ENCODE data around the gene ZRANB2.

Gene ZRANB2

DNA sequence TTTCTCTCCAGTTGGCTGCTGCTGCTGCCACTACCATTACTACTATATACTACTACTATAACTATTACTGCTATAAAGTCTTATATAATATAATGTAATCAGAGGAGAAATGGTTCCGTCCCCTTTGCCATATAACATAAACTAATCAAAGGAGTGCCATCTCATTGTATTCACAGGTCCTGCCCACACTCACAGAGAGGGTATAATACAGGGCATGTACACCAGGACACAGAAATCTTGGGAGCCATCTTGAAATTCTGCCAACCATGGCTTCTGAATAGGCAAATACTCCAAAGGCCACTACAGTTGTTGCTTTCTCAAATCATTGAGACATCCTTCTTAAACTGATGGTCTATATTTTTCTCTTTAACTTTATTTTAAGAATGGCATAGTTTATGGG, 6.9 kb upstream of the ZRANB2 start:
- TF ChIP-seq, protein P1, sequence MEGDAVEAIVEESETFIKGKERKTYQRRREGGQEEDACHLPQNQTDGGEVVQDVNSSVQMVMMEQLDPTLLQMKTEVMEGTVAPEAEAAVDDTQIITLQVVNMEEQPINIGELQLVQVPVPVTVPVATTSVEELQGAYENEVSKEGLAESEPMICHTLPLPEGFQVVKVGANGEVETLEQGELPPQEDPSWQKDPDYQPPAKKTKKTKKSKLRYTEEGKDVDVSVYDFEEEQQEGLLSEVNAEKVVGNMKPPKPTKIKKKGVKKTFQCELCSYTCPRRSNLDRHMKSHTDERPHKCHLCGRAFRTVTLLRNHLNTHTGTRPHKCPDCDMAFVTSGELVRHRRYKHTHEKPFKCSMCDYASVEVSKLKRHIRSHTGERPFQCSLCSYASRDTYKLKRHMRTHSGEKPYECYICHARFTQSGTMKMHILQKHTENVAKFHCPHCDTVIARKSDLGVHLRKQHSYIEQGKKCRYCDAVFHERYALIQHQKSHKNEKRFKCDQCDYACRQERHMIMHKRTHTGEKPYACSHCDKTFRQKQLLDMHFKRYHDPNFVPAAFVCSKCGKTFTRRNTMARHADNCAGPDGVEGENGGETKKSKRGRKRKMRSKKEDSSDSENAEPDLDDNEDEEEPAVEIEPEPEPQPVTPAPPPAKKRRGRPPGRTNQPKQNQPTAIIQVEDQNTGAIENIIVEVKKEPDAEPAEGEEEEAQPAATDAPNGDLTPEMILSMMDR (IDR thresholded peaks at IDR 0.05; ENCODE audit: low read depth, low read length): no peak
- no peak for DNase-seq (ENCODE audit: low read depth in 2 of 2)
- H3K4me3 ChIP-seq (replicated peaks in 1 of 2; ENCODE audit: low read depth in 2 of 2, low read length in 2 of 2): no peak overlapping the region

DNA sequence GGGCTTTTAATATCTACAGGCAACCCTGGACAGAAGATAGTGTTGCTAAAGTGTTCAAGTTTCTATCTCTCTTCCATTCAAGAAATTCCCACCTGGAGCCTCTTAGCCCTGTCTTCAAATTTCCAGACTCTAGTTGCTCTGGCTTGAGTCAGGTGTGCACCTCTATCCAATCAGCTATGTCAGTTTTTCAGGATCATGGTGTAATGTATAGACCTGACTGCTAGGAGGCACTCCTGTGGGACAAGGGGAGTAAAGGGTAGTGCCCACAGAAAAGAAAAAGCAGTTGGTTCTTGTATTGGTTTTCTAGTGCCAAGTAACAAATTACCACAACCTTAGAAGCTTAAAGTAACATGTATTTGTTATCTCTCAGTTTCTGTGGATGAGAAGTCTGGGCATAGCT, 6.2 kb upstream of the ZRANB2 start:
- TF ChIP-seq, protein P1 (IDR thresholded peaks at IDR 0.05; ENCODE audit: low read depth, low read length): no peak
- no peak for DNase-seq (ENCODE audit: low read depth in 2 of 2)
- H3K4me3 ChIP-seq (replicated peaks in 1 of 2; ENCODE audit: low read depth in 2 of 2, low read length in 2 of 2): no peak overlapping the region

DNA sequence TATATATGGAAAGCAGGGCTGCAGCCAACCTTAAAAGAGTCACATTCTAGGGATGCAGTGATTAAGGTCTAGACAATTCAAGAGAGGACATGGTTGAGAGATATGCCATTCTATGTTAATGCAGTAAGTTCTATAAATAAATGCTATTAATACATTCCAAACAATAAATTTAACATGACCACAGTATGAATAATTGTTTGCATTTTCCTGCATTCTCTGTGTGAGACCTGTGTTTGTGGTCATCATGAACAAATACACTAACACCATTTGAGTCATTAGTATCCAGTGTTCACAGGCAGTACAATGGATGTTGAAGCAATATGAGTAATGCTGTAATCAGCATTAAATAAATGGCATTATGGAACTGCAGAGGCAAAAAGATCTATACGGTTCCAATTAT, 5.5 kb upstream of the ZRANB2 start:
- peak in 1 of 2 donors; percentile 85 for DNase-seq (ENCODE audit: low read depth in 2 of 2)
- TF ChIP-seq, protein P1 (IDR thresholded peaks at IDR 0.05; ENCODE audit: low read depth, low read length): no peak
- H3K4me3 ChIP-seq (replicated peaks in 1 of 2; ENCODE audit: low read depth in 2 of 2, low read length in 2 of 2): no peak overlapping the region

DNA sequence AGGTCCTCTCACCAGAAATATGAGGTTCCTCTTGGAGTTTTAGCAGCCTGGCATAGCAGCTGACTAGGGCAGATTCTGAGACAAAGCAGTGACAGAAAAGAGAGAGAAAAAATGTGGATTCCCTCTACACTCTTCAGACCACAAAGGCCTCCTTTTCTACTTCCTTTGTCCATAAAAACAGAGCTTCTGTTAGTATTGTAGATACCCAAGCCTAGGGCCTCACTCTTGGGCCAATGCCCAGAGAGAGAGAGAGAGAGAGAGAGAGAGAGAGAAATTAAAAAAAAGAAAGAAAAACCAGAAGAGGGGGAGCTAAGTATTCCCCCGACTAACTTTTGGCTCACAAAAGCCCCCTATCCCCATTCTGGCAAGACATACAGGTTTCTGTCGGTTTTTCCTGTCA, 2.4 kb upstream of the ZRANB2 start:
- TF ChIP-seq, protein P1 (IDR thresholded peaks at IDR 0.05; ENCODE audit: low read depth, low read length): no peak
- H3K4me3 ChIP-seq (replicated peaks in 1 of 2; ENCODE audit: low read depth in 2 of 2, low read length in 2 of 2): no peak overlapping the region
- peak; percentile 18 to 59 for DNase-seq (ENCODE audit: low read depth in 2 of 2)

DNA sequence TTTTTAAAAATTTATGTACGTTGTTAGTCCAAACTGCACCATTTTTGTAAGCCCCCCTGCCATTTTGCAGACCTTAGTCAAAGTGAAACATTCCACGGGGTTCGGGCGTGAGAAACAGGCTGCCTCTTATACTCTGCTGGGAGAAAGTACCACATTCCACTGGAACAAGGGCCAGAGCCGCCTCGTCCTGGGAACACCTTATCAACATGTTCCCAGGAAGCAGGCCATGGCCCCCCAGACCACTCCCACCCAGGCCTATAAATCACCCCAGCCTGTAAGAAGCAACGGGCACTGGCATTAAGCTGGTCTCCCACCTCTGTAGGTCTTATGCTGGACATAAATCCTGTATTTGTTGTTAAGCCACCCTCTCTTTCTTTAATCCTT, 854 bp upstream of the ZRANB2 start:
- DNase-seq (ENCODE audit: low read depth in 2 of 2): peak in 1 of 2 donors; percentile 12
- TF ChIP-seq, protein P1 (IDR thresholded peaks at IDR 0.05; ENCODE audit: low read depth, low read length): no peak
- H3K4me3 ChIP-seq (replicated peaks in 1 of 2; ENCODE audit: low read depth in 2 of 2, low read length in 2 of 2): peak overlapping the region; percentile 57 to 79

DNA sequence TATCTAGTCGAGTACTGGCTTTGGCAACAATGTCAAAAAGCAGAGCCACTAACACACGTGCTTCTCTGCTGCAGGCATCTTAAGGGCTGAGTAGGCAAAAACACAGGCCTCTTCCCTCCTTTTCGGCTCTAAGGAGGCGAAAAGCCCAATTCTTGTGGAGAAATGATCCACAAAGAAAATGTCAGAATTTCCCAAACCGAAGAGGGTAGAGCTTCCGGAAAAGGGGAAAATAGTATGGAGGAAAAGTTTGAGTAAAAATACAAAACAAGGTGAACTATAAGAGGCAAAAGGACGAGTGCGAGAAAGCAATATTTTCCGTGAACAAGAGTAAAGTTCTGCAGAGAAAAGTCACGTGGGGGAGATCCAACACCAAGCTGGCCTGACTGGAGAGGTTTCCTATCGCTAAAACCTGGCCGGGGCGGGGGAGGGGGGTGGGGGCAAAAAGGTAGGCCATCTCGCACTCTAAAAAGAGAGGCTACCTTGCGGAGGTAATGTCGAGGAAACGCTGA, 551 bp downstream of the ZRANB2 start:
- TF ChIP-seq, protein P1 (IDR thresholded peaks at IDR 0.05; ENCODE audit: low read depth, low read length): no peak
- DNase-seq (ENCODE audit: low read depth in 2 of 2): peak; percentile 28 to 30
- peak overlapping the region; percentile 57 to 79 for H3K4me3 ChIP-seq (replicated peaks in 1 of 2; ENCODE audit: low read depth in 2 of 2, low read length in 2 of 2)

DNA sequence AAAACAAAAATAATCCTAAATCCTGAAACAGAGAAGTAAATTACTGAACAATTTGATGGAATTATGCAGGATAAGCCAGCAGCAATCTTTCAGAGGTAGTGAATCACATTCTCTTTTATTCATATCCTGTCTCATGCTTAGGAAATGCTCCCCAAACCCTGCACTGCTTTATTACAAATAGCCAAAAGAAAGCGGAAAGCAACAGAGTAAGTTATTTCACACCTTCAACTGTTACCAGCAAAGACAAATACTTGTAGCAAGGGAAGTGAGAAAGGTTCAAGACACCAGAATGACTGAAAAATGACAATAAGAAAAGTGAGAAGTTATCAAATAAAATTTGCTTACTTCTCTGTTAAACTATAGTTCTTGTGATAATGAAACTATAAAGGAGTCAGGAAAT, 6.2 kb downstream of the ZRANB2 start:
- TF ChIP-seq, protein P1 (IDR thresholded peaks at IDR 0.05; ENCODE audit: low read depth, low read length): no peak
- no peak overlapping the region for H3K4me3 ChIP-seq (replicated peaks in 1 of 2; ENCODE audit: low read depth in 2 of 2, low read length in 2 of 2)
- peak in 1 of 2 donors; percentile 43 for DNase-seq (ENCODE audit: low read depth in 2 of 2)
